ENCODE data around the gene TBCK.

Gene TBCK

GRCh38 chr4:106317815-106318214 is 1.8 kb upstream of the TBCK start:
- POLR2A ChIA-PET: no interaction called here
- DNase-seq (ENCODE audit: extremely low spot score): no peak

GRCh38 chr4:106316773-106317409 is 882 bp upstream of the TBCK start:
- ChIA-PET CTCF (no interaction called here), POLR2A (no interaction called here)
- no peak for TF ChIP-seq CTCF (IDR thresholded peaks at IDR 0.05; ENCODE audit: control extremely low read depth, extremely low read depth, low read depth, missing control alignments)
- DNase-seq (ENCODE audit: extremely low spot score): no peak

More at GRCh38 chr4:106317815-106318214, 1.8 kb upstream of the TBCK start:
- TF ChIP-seq CTCF (IDR thresholded peaks at IDR 0.05; ENCODE audit: control extremely low read depth, extremely low read depth, low read depth, missing control alignments): no peak
- CTCF ChIA-PET: no interaction called here

- no peak for DNase-seq (ENCODE audit: extremely low spot score)
- ChIA-PET POLR2A (interaction anchor here (0.8 to 0.9 kb wide), 2 partner anchors 10 to 15 kb away, joined by 5 to 9 read pairs; no protein-coding TSS in a partner anchor), CTCF (interaction anchor here (1.0 kb wide), 1 partner anchor 13 kb away, joined by 4 read pairs; no protein-coding TSS in a partner anchor)
- TF ChIP-seq CTCF (IDR thresholded peaks at IDR 0.05; ENCODE audit: control extremely low read depth, extremely low read depth, low read depth, missing control alignments): no peak
Measured at GRCh38 chr4:106315476-106315967, 487 bp downstream of the TBCK start.

GRCh38 chr4:106314960-106315359 is 1.0 kb downstream of the TBCK start:
- ChIA-PET CTCF (interaction anchor here (2.0 kb wide), 1 partner anchor 12 kb away, joined by 6 read pairs; no protein-coding TSS in a partner anchor), POLR2A (interaction anchor here (0.6 kb wide), 1 partner anchor 157 kb away, joined by 6 read pairs; no protein-coding TSS in a partner anchor)
- no peak for DNase-seq (ENCODE audit: extremely low spot score)
- no peak for TF ChIP-seq CTCF (IDR thresholded peaks at IDR 0.05; ENCODE audit: control extremely low read depth, extremely low read depth, low read depth, missing control alignments)

GRCh38 chr4:106312997-106313522 is 2.9 kb downstream of the TBCK start:
- ChIA-PET POLR2A (no interaction called here), CTCF (interaction anchor here (2.0 kb wide), 1 partner anchor 14 kb away, joined by 6 read pairs; no protein-coding TSS in a partner anchor)

GRCh38 chr4:106312377-106312776 is 3.6 kb downstream of the TBCK start:
- ChIA-PET CTCF (no interaction called here), POLR2A (no interaction called here)
- DNase-seq (ENCODE audit: extremely low spot score): no peak
- TF ChIP-seq CTCF (IDR thresholded peaks at IDR 0.05; ENCODE audit: control extremely low read depth, extremely low read depth, low read depth, missing control alignments): no peak

More at GRCh38 chr4:106312997-106313522, 2.9 kb downstream of the TBCK start:
- DNase-seq (ENCODE audit: extremely low spot score): no peak
- no peak for TF ChIP-seq CTCF (IDR thresholded peaks at IDR 0.05; ENCODE audit: control extremely low read depth, extremely low read depth, low read depth, missing control alignments)

All from GM10248 (cell line).